Dedifferentiated amniotic fluid mesenchymal stem cell (primary cell): ENCODE measurements around the gene HK3.

Source experiments
- DNase-seq: peaks from one replicate; pipeline ENCODE4 v3.0.0-alpha.2; 2016; ENCODE audit errors: extremely low spot score

HK3 gene

DNA sequence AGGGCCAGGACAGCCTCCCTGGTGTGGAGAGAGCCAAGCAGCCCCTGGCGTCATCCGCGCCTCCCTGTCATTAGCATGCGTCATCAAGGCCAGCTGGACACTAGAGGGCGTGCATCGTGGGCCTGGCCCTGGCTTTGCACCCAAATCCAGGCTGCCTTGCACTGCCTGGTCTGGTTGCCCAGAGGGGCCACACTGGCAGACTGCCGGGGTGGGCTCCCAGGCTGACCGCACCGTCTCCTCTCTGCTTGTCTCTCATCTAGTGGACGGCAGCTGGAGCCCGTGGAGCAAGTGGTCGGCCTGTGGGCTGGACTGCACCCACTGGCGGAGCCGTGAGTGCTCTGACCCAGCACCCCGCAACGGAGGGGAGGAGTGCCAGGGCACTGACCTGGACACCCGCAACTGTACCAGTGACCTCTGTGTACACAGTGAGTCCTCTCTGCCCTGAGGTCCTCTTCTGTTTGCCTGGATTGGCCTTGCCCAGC, 29.0 kb downstream of the HK3 start:
- no peak for DNase-seq

DNA sequence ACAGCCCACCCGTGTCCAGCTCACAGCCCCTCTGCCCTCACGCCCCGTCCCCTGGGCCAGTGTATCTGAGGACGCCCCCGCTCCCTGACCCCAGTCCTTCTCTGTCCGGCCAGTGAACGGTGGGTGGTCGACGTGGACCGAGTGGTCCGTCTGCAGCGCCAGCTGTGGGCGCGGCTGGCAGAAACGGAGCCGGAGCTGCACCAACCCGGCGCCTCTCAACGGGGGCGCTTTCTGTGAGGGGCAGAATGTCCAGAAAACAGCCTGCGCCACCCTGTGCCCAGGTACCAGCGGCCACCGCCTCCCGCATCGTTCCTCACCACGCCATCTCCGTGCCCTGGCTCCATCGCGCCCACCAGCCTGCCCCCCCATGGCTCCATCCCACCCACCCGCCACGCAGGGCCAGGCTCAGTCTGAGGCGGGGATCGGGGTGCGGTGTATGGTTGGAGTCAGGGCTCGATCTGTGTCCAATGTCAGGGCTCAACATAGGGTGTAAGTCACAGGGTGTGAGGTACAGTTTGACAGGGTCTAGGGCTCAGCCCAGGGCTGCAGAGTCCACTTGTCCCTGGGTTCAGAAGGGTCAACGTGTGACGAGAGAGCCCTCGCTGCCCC, 29.5 kb downstream of the HK3 start:
- no peak for DNase-seq

GRCh38 chr5:176868731-176869130, 30.4 kb downstream of the HK3 start:
- DNase-seq: no peak

- DNase-seq: no peak
These were observed 31.0 kb downstream of the HK3 start for GRCh38 chr5:176868126-176868525.

DNA sequence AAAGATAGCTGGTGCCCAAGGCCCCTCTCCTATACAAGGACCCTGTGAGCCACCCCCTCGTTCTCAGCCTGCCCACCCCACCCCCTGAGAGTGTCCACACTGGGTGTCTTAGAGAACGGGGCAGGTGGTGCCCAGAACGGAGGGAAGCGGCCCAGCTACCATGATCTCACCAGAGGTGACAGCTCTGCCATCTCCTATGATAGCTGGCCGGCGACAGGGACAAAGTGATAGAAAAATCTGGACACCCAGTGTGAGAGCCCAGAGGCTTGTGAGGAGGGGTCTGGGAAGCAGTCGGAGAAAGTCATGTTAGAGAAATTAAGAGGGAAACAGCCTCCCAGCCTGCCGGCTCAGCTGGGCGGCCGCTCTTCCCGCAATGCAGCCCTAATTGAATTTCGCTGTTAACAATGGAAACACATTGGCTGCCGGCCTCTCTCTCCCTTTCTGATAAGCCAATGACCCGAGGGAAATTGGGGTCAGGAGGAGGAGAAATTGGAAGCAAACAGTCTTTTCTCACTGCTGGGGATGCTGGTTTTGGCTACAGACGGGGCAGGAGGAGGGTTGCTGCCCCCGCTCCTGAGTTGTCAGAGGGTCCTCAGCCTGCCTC, 32.3 kb downstream of the HK3 start:
- DNase-seq: no peak

DNA sequence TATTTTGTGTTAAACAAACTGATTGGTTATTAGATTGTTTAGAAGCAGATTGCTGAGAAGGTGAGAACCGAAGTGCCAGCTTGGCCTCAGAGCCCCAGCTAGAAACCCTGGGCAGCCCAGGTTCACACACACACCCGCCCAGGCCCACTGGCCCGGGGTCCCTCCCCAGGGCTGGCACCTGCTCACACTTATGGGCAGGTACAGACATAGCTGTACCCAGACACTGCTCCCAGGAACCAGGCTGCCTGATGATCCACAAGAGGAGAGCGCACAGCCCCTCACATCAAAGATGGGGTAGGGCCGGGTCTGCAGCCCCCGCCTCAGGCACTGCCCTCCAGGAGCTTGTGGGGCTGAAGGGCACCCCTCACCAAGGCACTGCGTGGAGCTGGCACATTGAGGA, 33.2 kb downstream of the HK3 start:
- DNase-seq: no peak

- DNase-seq: no peak
These were observed 34.4 kb downstream of the HK3 start for GRCh38 chr5:176864755-176865154.

GRCh38 chr5:176863765-176864098, 35.4 kb downstream of the HK3 start:
- DNase-seq: no peak

GRCh38 chr5:176863041-176863764, 35.9 kb downstream of the HK3 start:
- DNase-seq: no peak

- no peak for DNase-seq
These were observed 36.7 kb downstream of the HK3 start for GRCh38 chr5:176862330-176862995.

- no peak for DNase-seq
These were observed 37.9 kb downstream of the HK3 start for GRCh38 chr5:176861276-176861675.

DNA sequence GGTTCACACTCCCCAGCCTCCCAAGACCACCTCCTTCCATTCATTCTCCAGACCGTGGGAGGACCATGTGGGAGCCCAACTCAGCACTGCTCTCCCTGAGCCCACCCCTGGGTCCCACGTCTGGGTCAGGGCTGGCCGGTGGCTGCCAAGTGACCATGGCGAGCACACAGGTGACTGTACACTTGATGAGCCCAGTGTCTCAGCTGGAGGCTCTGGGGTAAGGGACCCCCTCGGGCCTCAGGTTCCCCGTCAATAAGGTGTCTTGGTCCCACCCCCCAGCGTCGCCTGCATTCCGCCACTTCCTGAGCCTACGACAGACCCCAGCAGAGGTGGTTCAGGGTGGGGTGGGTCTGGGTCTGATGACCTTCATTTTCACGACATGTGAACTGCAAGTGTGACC, 38.8 kb downstream of the HK3 start:
- DNase-seq: no peak

DNA sequence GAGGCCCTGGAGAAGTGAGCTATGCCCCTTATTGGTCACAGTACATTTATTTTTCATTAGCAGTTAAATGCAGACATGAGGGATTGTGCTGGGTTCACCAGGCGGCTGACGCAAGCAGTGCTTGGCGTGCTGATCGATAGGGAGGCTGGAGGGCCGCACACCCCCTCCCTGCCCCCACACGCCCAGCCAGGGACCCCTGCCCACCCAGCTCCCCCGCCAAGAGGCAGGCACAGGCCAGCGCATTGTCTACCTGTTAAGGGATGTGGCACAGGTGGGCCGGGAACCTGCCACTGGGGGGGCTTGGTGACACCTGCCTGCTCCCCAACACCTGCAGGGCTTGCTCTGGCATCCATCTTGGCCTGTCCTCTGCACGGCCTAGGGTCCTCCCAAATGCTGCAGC, 39.2 kb downstream of the HK3 start:
- DNase-seq: no peak

- no peak for DNase-seq
These were observed 41.3 kb downstream of the HK3 start for GRCh38 chr5:176857894-176858273.

DNA sequence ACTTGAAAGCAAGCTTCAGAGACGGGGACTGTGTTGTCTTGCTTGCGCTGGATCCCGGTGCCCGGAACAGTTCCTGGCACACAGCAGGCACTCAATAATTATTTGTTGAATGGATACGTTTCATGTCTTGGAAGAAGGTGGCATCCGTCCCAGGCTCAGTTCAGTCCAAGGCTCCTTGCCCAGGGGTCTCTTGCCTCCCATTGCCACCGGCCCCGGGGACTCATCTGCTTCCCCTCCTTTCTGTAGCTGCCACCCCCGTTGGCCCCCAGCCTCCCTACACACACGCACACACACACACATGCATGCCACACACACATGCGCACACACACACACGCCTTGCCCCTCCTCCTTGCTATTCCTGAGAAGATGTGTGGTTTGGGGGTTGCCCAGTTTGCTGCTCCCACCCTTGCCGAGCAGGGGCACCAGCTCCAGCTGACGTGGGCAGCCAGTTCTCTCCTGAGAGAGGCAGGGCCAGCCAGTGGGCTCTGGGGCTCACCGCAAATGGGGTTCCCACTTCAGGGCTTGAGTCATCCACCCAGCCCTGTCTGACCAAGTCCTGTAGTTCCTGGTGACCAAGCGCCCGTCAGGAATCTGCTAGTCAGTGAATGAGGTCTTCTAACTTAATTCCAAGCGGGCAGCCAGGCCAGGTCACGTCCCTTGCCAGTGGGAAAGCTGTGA, 41.8 kb downstream of the HK3 start:
- no peak for DNase-seq

DNA sequence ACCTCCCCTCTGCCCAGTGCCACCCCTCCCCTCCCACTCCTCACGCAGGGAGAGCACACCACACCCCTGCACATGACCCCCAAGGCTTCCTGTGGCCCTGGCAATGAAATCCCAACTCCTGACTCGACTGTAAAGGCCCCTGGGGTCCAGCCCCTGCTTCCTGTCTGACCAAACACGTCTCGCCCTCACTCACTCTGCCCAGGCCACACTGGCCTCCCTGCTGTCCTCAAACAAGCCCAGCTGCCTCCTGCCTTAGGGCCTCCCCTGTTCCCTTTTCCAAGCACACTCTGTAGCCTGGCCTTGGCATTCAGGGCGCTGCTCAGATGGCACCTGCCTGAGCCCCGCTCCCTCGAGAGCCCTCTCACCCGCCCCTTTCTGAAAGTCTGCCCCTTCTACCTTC, 42.4 kb downstream of the HK3 start:
- DNase-seq: no peak

- DNase-seq: no peak
These were observed 43.5 kb downstream of the HK3 start for GRCh38 chr5:176855598-176855997.

- no peak for DNase-seq
These were observed 45.0 kb downstream of the HK3 start for GRCh38 chr5:176854164-176854563.

GRCh38 chr5:176853151-176853778, 45.9 kb downstream of the HK3 start:
- DNase-seq: no peak

GRCh38 chr5:176851871-176852658, 47.1 kb downstream of the HK3 start:
- DNase-seq: no peak

DNA sequence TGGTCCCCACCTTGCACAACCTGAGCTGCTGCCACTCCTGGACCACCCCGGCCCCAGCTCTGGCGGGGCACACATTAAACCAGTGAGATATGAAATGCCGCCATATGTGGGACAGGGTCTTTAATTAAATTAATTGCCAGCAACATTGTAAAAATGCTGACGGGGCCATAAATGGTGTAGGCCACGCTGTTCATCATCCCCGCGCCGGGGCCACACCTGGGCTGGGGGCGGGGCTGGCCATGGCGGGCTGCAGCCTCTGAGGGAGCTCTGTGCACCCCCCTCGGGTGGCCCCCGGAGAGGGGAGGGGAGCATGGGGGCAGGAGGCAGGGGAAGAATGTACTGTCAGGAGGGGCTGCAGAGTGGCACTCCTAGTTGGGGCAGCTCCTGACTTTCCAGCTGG, 47.8 kb downstream of the HK3 start:
- DNase-seq: no peak
